Measurements from ENCODE around the gene CAPZA3.

DNA sequence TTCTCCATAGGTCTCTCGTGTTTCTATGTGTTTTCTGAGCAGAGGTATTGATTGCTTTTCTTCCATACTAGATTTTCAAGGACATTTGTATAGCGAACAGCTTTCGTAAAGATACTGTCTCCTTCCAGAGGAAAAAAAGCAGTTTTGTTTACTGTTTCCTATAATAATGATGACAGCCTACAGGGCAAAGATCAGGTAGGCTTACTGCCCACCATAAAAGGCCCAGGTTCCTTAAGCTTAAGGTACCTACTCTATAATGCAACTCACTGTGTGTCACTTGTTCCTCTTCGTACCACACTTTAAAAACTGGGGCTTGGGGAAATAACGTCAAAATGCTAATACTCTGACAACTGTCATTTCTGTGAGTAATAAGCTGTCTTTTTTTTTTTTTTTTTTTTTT, 6.8 kb upstream of the CAPZA3 start:
- TF ChIP-seq, protein P1, sequence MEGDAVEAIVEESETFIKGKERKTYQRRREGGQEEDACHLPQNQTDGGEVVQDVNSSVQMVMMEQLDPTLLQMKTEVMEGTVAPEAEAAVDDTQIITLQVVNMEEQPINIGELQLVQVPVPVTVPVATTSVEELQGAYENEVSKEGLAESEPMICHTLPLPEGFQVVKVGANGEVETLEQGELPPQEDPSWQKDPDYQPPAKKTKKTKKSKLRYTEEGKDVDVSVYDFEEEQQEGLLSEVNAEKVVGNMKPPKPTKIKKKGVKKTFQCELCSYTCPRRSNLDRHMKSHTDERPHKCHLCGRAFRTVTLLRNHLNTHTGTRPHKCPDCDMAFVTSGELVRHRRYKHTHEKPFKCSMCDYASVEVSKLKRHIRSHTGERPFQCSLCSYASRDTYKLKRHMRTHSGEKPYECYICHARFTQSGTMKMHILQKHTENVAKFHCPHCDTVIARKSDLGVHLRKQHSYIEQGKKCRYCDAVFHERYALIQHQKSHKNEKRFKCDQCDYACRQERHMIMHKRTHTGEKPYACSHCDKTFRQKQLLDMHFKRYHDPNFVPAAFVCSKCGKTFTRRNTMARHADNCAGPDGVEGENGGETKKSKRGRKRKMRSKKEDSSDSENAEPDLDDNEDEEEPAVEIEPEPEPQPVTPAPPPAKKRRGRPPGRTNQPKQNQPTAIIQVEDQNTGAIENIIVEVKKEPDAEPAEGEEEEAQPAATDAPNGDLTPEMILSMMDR (IDR thresholded peaks at IDR 0.05; ENCODE audit: low read length) = no peak
- no peak for TF ChIP-seq EZH2 (IDR thresholded peaks at IDR 0.05; ENCODE audit: borderline replicate concordance, low read length)
